ENCODE measurements around the gene FAM228A.
A peak's percentile ranks its signal among the peaks of the same experiment; 100 is the strongest.
"Not testable (repeated sequence)": the region's sequence is repeated elsewhere in the genome, so short reads cannot be mapped to it uniquely, and the experiment has no call there.

FAM228A gene

GRCh38 chr2:24174851-24175277 is at the start of gene FAM228A:
Gene FAM228A (plus strand): TSS chr2:24175053. CDS start chr2:24175481, 428 bp downstream.
- DNase-seq (ENCODE audit: low read depth in 2 of 2): no peak

- DNase-seq (ENCODE audit: low read depth in 2 of 2): no peak
These were observed 48.9 kb upstream of the FAM228A start for GRCh38 chr2:24125956-24126355.

GRCh38 chr2:24132543-24132942 is 42.3 kb upstream of the FAM228A start:
- no peak for DNase-seq (ENCODE audit: low read depth in 2 of 2)

GRCh38 chr2:24140305-24140704 is 34.5 kb upstream of the FAM228A start:
- DNase-seq (ENCODE audit: low read depth in 2 of 2): not testable (repeated sequence)

- DNase-seq (ENCODE audit: low read depth in 2 of 2): no peak
These were observed 27.5 kb upstream of the FAM228A start for GRCh38 chr2:24147364-24147763.

GRCh38 chr2:24152413-24153197 is 22.2 kb upstream of the FAM228A start:
- DNase-seq (ENCODE audit: low read depth in 2 of 2): no peak

GRCh38 chr2:24153478-24153877 is 21.4 kb upstream of the FAM228A start:
- DNase-seq (ENCODE audit: low read depth in 2 of 2): no peak

- DNase-seq (ENCODE audit: low read depth in 2 of 2): no peak
These were observed 16.7 kb upstream of the FAM228A start for GRCh38 chr2:24158131-24158530.

GRCh38 chr2:24159708-24160107 is 15.1 kb upstream of the FAM228A start:
- no peak for DNase-seq (ENCODE audit: low read depth in 2 of 2)

GRCh38 chr2:24160761-24161160 is 14.1 kb upstream of the FAM228A start:
- DNase-seq (ENCODE audit: low read depth in 2 of 2): no peak

- no peak for DNase-seq (ENCODE audit: low read depth in 2 of 2)
These were observed 12.4 kb upstream of the FAM228A start for GRCh38 chr2:24162494-24162893.

GRCh38 chr2:24163186-24163585 is 11.7 kb upstream of the FAM228A start:
- DNase-seq (ENCODE audit: low read depth in 2 of 2): no peak

- no peak for DNase-seq (ENCODE audit: low read depth in 2 of 2)
These were observed 11.3 kb upstream of the FAM228A start for GRCh38 chr2:24163601-24164000.

GRCh38 chr2:24164416-24164973 is 10.4 kb upstream of the FAM228A start:
- DNase-seq (ENCODE audit: low read depth in 2 of 2): peak; percentile 23 to 24

- no peak for DNase-seq (ENCODE audit: low read depth in 2 of 2)
These were observed 5.8 kb upstream of the FAM228A start for GRCh38 chr2:24169023-24169422.

- no peak for DNase-seq (ENCODE audit: low read depth in 2 of 2)
These were observed 856 bp downstream of the FAM228A start for GRCh38 chr2:24175631-24176187.

GRCh38 chr2:24176326-24176725 is 1.5 kb downstream of the FAM228A start:
- DNase-seq (ENCODE audit: low read depth in 2 of 2): no peak

GRCh38 chr2:24179683-24180082 is 4.8 kb downstream of the FAM228A start:
- DNase-seq (ENCODE audit: low read depth in 2 of 2): no peak

GRCh38 chr2:24181849-24182248 is 7.0 kb downstream of the FAM228A start:
- no peak for DNase-seq (ENCODE audit: low read depth in 2 of 2)

- no peak for DNase-seq (ENCODE audit: low read depth in 2 of 2)
These were observed 7.7 kb downstream of the FAM228A start for GRCh38 chr2:24182507-24182906.

- no peak for DNase-seq (ENCODE audit: low read depth in 2 of 2)
These were observed 8.7 kb downstream of the FAM228A start for GRCh38 chr2:24183366-24184069.

- DNase-seq (ENCODE audit: low read depth in 2 of 2): no peak
These were observed 14.7 kb downstream of the FAM228A start for GRCh38 chr2:24189551-24189950.

GRCh38 chr2:24190503-24190902 is 15.7 kb downstream of the FAM228A start:
- no peak for DNase-seq (ENCODE audit: low read depth in 2 of 2)

Data from stimulated activated CD8-positive, alpha-beta memory T cell treated with anti-CD3 and anti-CD28 coated beads, Interleukin-15, amount 100 ng/mL, for 48 hours (primary cell).